HEK293 (cell line): ENCODE results near the gene MYOF.

Source experiments
- BCL11A ChIP-seq: fragments of 450-650 bp; formaldehyde crosslinking; IDR thresholded peaks from 2 replicates; pipeline ENCODE4 v1.5.1; 2016; ENCODE audit warnings: low read depth, missing biosample characterization, missing genetic modification characterization
- EGR2 ChIP-seq: fragments of 450-650 bp; formaldehyde crosslinking; IDR thresholded peaks from 2 replicates; pipeline ENCODE4 v1.5.1; 2016; ENCODE audit warnings: low read depth, missing biosample characterization, missing genetic modification characterization
- HOXA7 ChIP-seq: sonication (generic); formaldehyde crosslinking; IDR thresholded peaks from 2 replicates; pipeline ENCODE4 v1.8.1; 2022; ENCODE audit warnings: missing genetic modification reagents, borderline replicate concordance
- PRDM1 ChIP-seq: fragments of 450-650 bp; formaldehyde crosslinking; IDR thresholded peaks from 2 replicates; pipeline ENCODE4; 2016; ENCODE audit warnings: missing biosample characterization, missing genetic modification characterization
- RBAK ChIP-seq: fragments of 450-650 bp; formaldehyde crosslinking; IDR thresholded peaks from 2 replicates; pipeline ENCODE4 v1.5.1; 2016; ENCODE audit warnings: missing biosample characterization, missing genetic modification characterization
- SP7 ChIP-seq: fragments of 450-650 bp; formaldehyde crosslinking; IDR thresholded peaks from 2 replicates; pipeline ENCODE4 v1.5.1; 2016; ENCODE audit warnings: missing biosample characterization, missing genetic modification characterization
- ZNF114 ChIP-seq: fragments of 450-650 bp; formaldehyde crosslinking; IDR thresholded peaks from 2 replicates; pipeline ENCODE4 v1.5.0; 2017; ENCODE audit warnings: missing biosample characterization, missing genetic modification characterization
- ZNF121 ChIP-seq: fragments of 450-650 bp; formaldehyde crosslinking; IDR thresholded peaks from 2 replicates; pipeline ENCODE4 v1.5.1; 2016; ENCODE audit warnings: missing biosample characterization, missing genetic modification characterization
- ZNF140 ChIP-seq: fragments of 450-650 bp; formaldehyde crosslinking; IDR thresholded peaks from 2 replicates; pipeline ENCODE4 v1.5.1; 2016; ENCODE audit warnings: missing biosample characterization, missing genetic modification characterization
- ZNF157 ChIP-seq: fragments of 450-650 bp; formaldehyde crosslinking; IDR thresholded peaks from 2 replicates; pipeline ENCODE4 v1.5.1; 2016; ENCODE audit warnings: missing biosample characterization, missing genetic modification characterization
- ZNF174 ChIP-seq: fragments of 450-650 bp; formaldehyde crosslinking; IDR thresholded peaks from 2 replicates; pipeline ENCODE4 v1.5.0; 2017; ENCODE audit warnings: missing biosample characterization, mild to moderate bottlenecking, missing genetic modification characterization
- ZNF214 ChIP-seq: fragments of 450-650 bp; formaldehyde crosslinking; IDR thresholded peaks from 2 replicates; pipeline ENCODE4 v1.5.1; 2017; ENCODE audit warnings: missing biosample characterization, mild to moderate bottlenecking, missing genetic modification characterization, borderline replicate concordance
- ZNF221 ChIP-seq: fragments of 450-650 bp; formaldehyde crosslinking; IDR thresholded peaks from 2 replicates; pipeline ENCODE4 v1.5.1; 2017; ENCODE audit warnings: missing biosample characterization, missing genetic modification characterization, borderline replicate concordance
- ZNF248 ChIP-seq: fragments of 450-650 bp; formaldehyde crosslinking; IDR thresholded peaks from 2 replicates; pipeline ENCODE4 v1.5.1; 2017; ENCODE audit warnings: missing biosample characterization, missing genetic modification characterization
- ZNF677 ChIP-seq: fragments of 450-650 bp; IDR thresholded peaks from 2 replicates; pipeline ENCODE4 v1.5.0; 2018; ENCODE audit warnings: missing biosample characterization, mild to moderate bottlenecking, missing genetic modification characterization, moderate library complexity
- ZNF785 ChIP-seq: fragments of 450-650 bp; formaldehyde crosslinking; IDR thresholded peaks from 2 replicates; pipeline ENCODE4 v1.5.1; 2016; ENCODE audit warnings: missing biosample characterization, missing genetic modification characterization
- ZNF792 ChIP-seq: fragments of 450-650 bp; formaldehyde crosslinking; IDR thresholded peaks from 2 replicates; pipeline ENCODE4 v1.5.1; 2016; ENCODE audit warnings: missing biosample characterization, missing genetic modification characterization
- TF ChIP-seq, protein P1 (sequence below): fragments of 450-650 bp; formaldehyde crosslinking; conservative IDR thresholded peaks from 2 replicates; pipeline ENCODE4 v1.5.1; 2016; ENCODE audit warnings: low read depth, missing biosample characterization, missing genetic modification characterization
- TF ChIP-seq, protein P2 (sequence below): fragments of 450-650 bp; formaldehyde crosslinking; IDR thresholded peaks from 2 replicates; pipeline ENCODE4 v1.5.1; 2016; ENCODE audit warnings: missing biosample characterization, missing genetic modification characterization
- TF ChIP-seq, protein P3 (sequence below): fragments of 450-650 bp; formaldehyde crosslinking; IDR thresholded peaks from 2 replicates; pipeline ENCODE4 v1.5.1; 2017; ENCODE audit warnings: missing biosample characterization, missing genetic modification characterization
- TF ChIP-seq, protein P4 (sequence below): fragments of 450-650 bp; formaldehyde crosslinking; IDR thresholded peaks from 2 replicates; pipeline ENCODE4 v1.5.1; 2017; ENCODE audit warnings: missing biosample characterization, missing genetic modification characterization
- TF ChIP-seq, protein P5 (sequence below): fragments of 450-650 bp; formaldehyde crosslinking; IDR thresholded peaks from 2 replicates; pipeline ENCODE4 v1.5.1; 2016; ENCODE audit warnings: missing biosample characterization, missing genetic modification characterization
- TF ChIP-seq, protein P6 (sequence below): fragments of 450-650 bp; formaldehyde crosslinking; IDR thresholded peaks from 2 replicates; pipeline ENCODE4 v1.5.1; 2016; ENCODE audit warnings: missing biosample characterization, missing genetic modification characterization, low read depth
- TF ChIP-seq, protein P7 (sequence below): fragments of 450-650 bp; formaldehyde crosslinking; IDR thresholded peaks from 2 replicates; pipeline ENCODE4 v1.5.1; 2016; ENCODE audit warnings: missing biosample characterization, missing genetic modification characterization

The MYOF gene

DNA sequence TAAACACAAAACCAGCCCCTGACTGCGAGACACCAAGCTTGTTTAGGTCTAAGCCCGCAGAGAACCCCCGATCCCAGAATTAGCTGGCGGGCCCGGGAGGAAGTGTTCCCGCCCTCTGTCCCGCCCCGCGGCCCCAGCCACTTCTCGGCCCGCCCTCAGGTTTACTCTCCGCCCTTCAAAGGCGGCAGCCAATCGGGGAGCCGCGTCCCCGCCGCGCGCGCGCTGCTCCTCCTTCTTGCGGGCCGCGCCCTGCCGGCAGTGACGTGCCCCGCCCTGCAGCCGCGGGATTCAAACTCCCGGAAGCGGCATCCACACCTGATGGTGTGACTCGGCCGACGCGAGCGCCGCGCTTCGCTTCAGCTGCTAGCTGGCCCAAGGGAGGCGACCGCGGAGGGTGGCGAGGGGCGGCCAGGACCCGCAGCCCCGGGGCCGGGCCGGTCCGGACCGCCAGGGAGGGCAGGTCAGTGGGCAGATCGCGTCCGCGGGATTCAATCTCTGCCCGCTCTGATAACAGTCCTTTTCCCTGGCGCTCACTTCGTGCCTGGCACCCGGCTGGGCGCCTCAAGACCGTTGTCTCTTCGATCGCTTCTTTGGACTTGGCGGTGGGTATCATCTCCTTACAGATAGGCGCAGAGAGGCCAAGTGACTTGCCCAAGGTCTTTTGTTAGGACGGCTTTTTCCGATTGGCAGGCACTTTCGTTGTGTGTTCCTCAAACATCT is 14.3 kb upstream of the MYOF start, which contains the start of gene CEP55 (continued):
- TF ChIP-seq ZNF785 (tag by site-specific recombination), result no peak
- TF ChIP-seq, protein P1, sequence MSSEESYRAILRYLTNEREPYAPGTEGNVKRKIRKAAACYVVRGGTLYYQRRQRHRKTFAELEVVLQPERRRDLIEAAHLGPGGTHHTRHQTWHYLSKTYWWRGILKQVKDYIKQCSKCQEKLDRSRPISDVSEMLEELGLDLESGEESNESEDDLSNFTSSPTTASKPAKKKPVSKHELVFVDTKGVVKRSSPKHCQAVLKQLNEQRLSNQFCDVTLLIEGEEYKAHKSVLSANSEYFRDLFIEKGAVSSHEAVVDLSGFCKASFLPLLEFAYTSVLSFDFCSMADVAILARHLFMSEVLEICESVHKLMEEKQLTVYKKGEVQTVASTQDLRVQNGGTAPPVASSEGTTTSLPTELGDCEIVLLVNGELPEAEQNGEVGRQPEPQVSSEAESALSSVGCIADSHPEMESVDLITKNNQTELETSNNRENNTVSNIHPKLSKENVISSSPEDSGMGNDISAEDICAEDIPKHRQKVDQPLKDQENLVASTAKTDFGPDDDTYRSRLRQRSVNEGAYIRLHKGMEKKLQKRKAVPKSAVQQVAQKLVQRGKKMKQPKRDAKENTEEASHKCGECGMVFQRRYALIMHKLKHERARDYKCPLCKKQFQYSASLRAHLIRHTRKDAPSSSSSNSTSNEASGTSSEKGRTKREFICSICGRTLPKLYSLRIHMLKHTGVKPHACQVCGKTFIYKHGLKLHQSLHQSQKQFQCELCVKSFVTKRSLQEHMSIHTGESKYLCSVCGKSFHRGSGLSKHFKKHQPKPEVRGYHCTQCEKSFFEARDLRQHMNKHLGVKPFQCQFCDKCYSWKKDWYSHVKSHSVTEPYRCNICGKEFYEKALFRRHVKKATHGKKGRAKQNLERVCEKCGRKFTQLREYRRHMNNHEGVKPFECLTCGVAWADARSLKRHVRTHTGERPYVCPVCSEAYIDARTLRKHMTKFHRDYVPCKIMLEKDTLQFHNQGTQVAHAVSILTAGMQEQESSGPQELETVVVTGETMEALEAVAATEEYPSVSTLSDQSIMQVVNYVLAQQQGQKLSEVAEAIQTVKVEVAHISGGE (tag by site-specific recombination), result peak; percentile 60
- TF ChIP-seq ZNF214 (tag by site-specific recombination), result no peak
- TF ChIP-seq ZNF677, result no peak
- TF ChIP-seq ZNF140 (tag by site-specific recombination), result no peak
- no peak for TF ChIP-seq ZNF248 (tag by site-specific recombination)
- 0 out of 2 replicates have a peak, but pooled peaks have one; percentile 31 for TF ChIP-seq SP7 (tag by site-specific recombination)
- TF ChIP-seq ZNF221 (tag by site-specific recombination), result no peak
- no peak for TF ChIP-seq EGR2
- TF ChIP-seq, protein P2, sequence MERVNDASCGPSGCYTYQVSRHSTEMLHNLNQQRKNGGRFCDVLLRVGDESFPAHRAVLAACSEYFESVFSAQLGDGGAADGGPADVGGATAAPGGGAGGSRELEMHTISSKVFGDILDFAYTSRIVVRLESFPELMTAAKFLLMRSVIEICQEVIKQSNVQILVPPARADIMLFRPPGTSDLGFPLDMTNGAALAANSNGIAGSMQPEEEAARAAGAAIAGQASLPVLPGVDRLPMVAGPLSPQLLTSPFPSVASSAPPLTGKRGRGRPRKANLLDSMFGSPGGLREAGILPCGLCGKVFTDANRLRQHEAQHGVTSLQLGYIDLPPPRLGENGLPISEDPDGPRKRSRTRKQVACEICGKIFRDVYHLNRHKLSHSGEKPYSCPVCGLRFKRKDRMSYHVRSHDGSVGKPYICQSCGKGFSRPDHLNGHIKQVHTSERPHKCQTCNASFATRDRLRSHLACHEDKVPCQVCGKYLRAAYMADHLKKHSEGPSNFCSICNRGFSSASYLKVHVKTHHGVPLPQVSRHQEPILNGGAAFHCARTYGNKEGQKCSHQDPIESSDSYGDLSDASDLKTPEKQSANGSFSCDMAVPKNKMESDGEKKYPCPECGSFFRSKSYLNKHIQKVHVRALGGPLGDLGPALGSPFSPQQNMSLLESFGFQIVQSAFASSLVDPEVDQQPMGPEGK (tag by site-specific recombination), result peak; percentile 68; the same call in 1 of the 2 replicates
- TF ChIP-seq BCL11A (tag by site-specific recombination), result no peak
- TF ChIP-seq ZNF792, result no peak
- TF ChIP-seq PRDM1, result peak; percentile 60; the same call in 1 of the 2 replicates
- TF ChIP-seq, protein P3, sequence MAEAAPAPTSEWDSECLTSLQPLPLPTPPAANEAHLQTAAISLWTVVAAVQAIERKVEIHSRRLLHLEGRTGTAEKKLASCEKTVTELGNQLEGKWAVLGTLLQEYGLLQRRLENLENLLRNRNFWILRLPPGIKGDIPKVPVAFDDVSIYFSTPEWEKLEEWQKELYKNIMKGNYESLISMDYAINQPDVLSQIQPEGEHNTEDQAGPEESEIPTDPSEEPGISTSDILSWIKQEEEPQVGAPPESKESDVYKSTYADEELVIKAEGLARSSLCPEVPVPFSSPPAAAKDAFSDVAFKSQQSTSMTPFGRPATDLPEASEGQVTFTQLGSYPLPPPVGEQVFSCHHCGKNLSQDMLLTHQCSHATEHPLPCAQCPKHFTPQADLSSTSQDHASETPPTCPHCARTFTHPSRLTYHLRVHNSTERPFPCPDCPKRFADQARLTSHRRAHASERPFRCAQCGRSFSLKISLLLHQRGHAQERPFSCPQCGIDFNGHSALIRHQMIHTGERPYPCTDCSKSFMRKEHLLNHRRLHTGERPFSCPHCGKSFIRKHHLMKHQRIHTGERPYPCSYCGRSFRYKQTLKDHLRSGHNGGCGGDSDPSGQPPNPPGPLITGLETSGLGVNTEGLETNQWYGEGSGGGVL (tag by site-specific recombination), result no peak
- TF ChIP-seq, protein P4, sequence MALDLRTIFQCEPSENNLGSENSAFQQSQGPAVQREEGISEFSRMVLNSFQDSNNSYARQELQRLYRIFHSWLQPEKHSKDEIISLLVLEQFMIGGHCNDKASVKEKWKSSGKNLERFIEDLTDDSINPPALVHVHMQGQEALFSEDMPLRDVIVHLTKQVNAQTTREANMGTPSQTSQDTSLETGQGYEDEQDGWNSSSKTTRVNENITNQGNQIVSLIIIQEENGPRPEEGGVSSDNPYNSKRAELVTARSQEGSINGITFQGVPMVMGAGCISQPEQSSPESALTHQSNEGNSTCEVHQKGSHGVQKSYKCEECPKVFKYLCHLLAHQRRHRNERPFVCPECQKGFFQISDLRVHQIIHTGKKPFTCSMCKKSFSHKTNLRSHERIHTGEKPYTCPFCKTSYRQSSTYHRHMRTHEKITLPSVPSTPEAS (tag by site-specific recombination), result no peak
- TF ChIP-seq, protein P5, sequence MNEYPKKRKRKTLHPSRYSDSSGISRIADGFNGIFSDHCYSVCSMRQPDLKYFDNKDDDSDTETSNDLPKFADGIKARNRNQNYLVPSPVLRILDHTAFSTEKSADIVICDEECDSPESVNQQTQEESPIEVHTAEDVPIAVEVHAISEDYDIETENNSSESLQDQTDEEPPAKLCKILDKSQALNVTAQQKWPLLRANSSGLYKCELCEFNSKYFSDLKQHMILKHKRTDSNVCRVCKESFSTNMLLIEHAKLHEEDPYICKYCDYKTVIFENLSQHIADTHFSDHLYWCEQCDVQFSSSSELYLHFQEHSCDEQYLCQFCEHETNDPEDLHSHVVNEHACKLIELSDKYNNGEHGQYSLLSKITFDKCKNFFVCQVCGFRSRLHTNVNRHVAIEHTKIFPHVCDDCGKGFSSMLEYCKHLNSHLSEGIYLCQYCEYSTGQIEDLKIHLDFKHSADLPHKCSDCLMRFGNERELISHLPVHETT, result no peak
- TF ChIP-seq RBAK, result no peak
- TF ChIP-seq ZNF157 (tag by site-specific recombination), result no peak
- TF ChIP-seq ZNF114, result no peak
- TF ChIP-seq HOXA7, result no peak
- no peak for TF ChIP-seq ZNF121
- TF ChIP-seq ZNF174 (tag by site-specific recombination), result no peak
- TF ChIP-seq, protein P6, sequence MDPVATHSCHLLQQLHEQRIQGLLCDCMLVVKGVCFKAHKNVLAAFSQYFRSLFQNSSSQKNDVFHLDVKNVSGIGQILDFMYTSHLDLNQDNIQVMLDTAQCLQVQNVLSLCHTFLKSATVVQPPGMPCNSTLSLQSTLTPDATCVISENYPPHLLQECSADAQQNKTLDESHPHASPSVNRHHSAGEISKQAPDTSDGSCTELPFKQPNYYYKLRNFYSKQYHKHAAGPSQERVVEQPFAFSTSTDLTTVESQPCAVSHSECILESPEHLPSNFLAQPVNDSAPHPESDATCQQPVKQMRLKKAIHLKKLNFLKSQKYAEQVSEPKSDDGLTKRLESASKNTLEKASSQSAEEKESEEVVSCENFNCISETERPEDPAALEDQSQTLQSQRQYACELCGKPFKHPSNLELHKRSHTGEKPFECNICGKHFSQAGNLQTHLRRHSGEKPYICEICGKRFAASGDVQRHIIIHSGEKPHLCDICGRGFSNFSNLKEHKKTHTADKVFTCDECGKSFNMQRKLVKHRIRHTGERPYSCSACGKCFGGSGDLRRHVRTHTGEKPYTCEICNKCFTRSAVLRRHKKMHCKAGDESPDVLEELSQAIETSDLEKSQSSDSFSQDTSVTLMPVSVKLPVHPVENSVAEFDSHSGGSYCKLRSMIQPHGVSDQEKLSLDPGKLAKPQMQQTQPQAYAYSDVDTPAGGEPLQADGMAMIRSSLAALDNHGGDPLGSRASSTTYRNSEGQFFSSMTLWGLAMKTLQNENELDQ (tag by site-specific recombination), result no peak
- TF ChIP-seq, protein P7, sequence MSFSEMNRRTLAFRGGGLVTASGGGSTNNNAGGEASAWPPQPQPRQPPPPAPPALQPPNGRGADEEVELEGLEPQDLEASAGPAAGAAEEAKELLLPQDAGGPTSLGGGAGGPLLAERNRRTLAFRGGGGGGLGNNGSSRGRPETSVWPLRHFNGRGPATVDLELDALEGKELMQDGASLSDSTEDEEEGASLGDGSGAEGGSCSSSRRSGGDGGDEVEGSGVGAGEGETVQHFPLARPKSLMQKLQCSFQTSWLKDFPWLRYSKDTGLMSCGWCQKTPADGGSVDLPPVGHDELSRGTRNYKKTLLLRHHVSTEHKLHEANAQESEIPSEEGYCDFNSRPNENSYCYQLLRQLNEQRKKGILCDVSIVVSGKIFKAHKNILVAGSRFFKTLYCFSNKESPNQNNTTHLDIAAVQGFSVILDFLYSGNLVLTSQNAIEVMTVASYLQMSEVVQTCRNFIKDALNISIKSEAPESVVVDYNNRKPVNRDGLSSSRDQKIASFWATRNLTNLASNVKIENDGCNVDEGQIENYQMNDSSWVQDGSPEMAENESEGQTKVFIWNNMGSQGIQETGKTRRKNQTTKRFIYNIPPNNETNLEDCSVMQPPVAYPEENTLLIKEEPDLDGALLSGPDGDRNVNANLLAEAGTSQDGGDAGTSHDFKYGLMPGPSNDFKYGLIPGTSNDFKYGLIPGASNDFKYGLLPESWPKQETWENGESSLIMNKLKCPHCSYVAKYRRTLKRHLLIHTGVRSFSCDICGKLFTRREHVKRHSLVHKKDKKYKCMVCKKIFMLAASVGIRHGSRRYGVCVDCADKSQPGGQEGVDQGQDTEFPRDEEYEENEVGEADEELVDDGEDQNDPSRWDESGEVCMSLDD (tag by site-specific recombination), result peak; percentile 51; the same call in 1 of the 2 replicates
